MM.1S (cell line): ENCODE data around the gene PTGDS.

Experiments
- DNase-seq: peaks from one replicate; pipeline ENCODE4 v3.0.0-alpha.2; 2015
- H2AFZ ChIP-seq: fragments of 300-600 bp; sonication (generic); 2 replicates; pipeline ENCODE4 v1.6.0; 2016; ENCODE audit warnings: antibody characterized with exemption, low read length
- H3F3A ChIP-seq: fragments of 300-600 bp; sonication (generic); 2 replicates; pipeline ENCODE4 v1.6.1; 2016; ENCODE audit warnings: mild to moderate bottlenecking, antibody characterized with exemption, low read length, moderate library complexity, mixed read lengths; ENCODE audit not compliant: insufficient read depth
- H3K27ac ChIP-seq: fragments of 300-600 bp; sonication (generic); 2 replicates; pipeline ENCODE4 v1.5.1; 2016; ENCODE audit warnings: mild to moderate bottlenecking, low read length
- H3K27me3 ChIP-seq: fragments of 300-600 bp; sonication (generic); replicated peaks from 2 replicates; pipeline ENCODE4 v1.6.0; 2016; ENCODE audit warnings: low read length; ENCODE audit not compliant: insufficient read depth
- H3K36me3 ChIP-seq: fragments of 300-600 bp; sonication (generic); replicated peaks from 2 replicates; pipeline ENCODE4 v1.6.1; 2016; ENCODE audit warnings: mild to moderate bottlenecking, low read length, mixed read lengths; ENCODE audit not compliant: insufficient read depth
- H3K4me1 ChIP-seq: fragments of 300-600 bp; sonication (generic); 2 replicates; pipeline ENCODE4 v1.6.1; 2016; ENCODE audit warnings: low read length, mixed read lengths
- H3K4me2 ChIP-seq: fragments of 300-600 bp; sonication (generic); 2 replicates; pipeline ENCODE4 v1.6.0; 2016; ENCODE audit warnings: low read depth, low read length
- H3K4me3 ChIP-seq: fragments of 300-600 bp; sonication (generic); 2 replicates; pipeline ENCODE4 v1.5.1; 2016; ENCODE audit warnings: low read length, mixed read lengths
- H3K79me2 ChIP-seq: fragments of 300-600 bp; sonication (generic); 2 replicates; pipeline ENCODE4 v1.6.1; 2016; ENCODE audit warnings: mixed run types, low read length, mixed read lengths
- H3K9ac ChIP-seq: fragments of 300-600 bp; sonication (generic); 2 replicates; pipeline ENCODE4 v1.6.1; 2016; ENCODE audit warnings: low read length, mixed read lengths
- H3K9me2 ChIP-seq: fragments of 300-600 bp; sonication (generic); replicated peaks from 2 replicates; pipeline ENCODE4 v1.6.1; 2016; ENCODE audit warnings: mild to moderate bottlenecking, low read length, mixed read lengths; ENCODE audit not compliant: insufficient read depth
- H3K9me3 ChIP-seq: fragments of 300-600 bp; sonication (generic); replicated peaks from 2 replicates; pipeline ENCODE4 v1.6.1; 2016; ENCODE audit warnings: mild to moderate bottlenecking, low read length, mixed read lengths; ENCODE audit not compliant: insufficient read depth
- H4K20me1 ChIP-seq: fragments of 300-600 bp; sonication (generic); 2 replicates; pipeline ENCODE4 v1.6.1; 2016; ENCODE audit warnings: mild to moderate bottlenecking, low read length, moderate library complexity, mixed read lengths; ENCODE audit not compliant: insufficient read depth
- EZH2 ChIP-seq: fragments of 300-600 bp; sonication (generic); optimal IDR thresholded peaks from 2 replicates; pipeline ENCODE3; 2017; ENCODE audit warnings: low read depth, mild to moderate bottlenecking, antibody characterized with exemption, low read length, mixed read lengths
- EZH2phosphoT487 ChIP-seq: fragments of 300-600 bp; sonication (generic); IDR thresholded peaks from 2 replicates; pipeline ENCODE4 v1.6.1; 2018; ENCODE audit warnings: antibody characterized with exemption, low read length
- TF ChIP-seq, protein P1 (sequence below): fragments of 300-600 bp; sonication (generic); IDR thresholded peaks from 2 replicates; pipeline ENCODE4 v1.5.1; 2016; ENCODE audit warnings: antibody characterized with exemption, low read length, mixed read lengths

The PTGDS gene

DNA sequence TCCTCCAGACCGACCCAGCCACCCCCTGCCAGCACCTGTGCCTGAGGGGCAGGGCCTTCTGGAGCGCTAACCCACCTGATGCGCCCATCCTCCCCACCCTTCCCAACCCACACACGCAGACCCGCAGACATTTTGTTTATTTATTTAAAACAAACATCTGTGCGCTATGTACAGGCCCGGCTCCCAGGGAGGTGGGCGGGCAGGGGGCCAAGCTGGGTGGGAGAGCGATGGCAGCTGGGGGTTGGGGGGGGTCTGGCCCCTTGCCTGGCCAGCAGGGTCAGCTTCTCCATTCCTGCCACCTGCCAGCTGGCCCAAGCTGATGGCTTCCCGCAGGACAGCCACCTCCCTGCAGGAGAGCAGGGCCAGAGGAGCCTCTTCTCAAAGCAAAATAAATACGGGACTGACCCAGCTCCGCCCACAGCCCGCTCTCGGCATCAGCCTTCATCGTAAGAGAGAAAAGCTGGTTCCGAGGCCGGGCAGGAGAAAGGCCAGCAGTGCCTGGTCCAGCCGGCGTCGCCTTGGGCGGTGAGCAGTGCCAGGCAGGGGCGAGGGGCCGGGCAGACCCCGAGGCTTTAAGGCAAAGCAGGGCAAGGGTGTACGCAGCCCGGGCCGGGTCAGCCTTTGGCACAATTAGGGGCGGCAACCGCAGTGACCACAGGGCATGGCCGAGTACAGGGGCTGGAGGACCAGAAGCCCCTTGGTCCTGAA, 30.0 kb downstream of the PTGDS start:
- Histone ChIP-seq H3K36me3 (no peaks in the 10 kb centered on the region), H3K4me1 (no peaks in the 10 kb centered on the region), H3K9me2 (no peaks in the 10 kb centered on the region), H4K20me1 (no peaks in the 10 kb centered on the region), H3K27me3 (peaks cover 49% of the 10 kb centered on the region), H3K9me3 (no peaks in the 10 kb centered on the region), H3K27ac (no peak overlapping the region), H3F3A (no peaks in the 10 kb centered on the region), H3K79me2 (no peaks in the 10 kb centered on the region), H3K9ac (no peak overlapping the region), H3K4me2 (no peak overlapping the region), H2AFZ (no peak overlapping the region), H3K4me3 (no peak overlapping the region)
- TF ChIP-seq EZH2 (no peak), EZH2phosphoT487 (no peak)
- TF ChIP-seq, protein P1, sequence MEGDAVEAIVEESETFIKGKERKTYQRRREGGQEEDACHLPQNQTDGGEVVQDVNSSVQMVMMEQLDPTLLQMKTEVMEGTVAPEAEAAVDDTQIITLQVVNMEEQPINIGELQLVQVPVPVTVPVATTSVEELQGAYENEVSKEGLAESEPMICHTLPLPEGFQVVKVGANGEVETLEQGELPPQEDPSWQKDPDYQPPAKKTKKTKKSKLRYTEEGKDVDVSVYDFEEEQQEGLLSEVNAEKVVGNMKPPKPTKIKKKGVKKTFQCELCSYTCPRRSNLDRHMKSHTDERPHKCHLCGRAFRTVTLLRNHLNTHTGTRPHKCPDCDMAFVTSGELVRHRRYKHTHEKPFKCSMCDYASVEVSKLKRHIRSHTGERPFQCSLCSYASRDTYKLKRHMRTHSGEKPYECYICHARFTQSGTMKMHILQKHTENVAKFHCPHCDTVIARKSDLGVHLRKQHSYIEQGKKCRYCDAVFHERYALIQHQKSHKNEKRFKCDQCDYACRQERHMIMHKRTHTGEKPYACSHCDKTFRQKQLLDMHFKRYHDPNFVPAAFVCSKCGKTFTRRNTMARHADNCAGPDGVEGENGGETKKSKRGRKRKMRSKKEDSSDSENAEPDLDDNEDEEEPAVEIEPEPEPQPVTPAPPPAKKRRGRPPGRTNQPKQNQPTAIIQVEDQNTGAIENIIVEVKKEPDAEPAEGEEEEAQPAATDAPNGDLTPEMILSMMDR = no peak
- DNase-seq = no peak

DNA sequence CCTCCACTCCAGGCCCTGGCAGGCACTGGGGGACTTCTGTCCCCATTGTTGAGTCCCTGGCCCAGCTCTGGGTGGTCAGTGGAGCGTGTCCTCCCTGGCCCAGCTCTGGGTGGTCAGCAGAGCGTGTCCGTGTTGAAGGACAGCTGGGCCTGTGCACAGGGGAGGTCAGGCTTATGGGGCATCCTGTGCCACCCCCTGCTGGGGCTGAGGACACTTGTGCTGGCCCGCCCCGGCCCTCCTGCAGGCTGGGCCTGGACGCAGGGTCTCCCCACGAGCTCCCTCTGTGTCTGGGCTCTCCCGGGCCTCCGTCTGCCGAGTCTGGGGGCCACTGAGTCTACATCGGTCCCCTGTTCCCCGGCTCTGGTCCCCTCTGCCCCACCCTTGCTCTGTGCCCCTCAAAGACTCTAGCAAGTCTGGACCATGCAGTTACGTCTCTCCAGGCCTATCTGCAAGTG, 30.5 kb downstream of the PTGDS start:
- Histone ChIP-seq H2AFZ (no peak overlapping the region), H3K79me2 (no peaks in the 10 kb centered on the region), H3K4me1 (no peaks in the 10 kb centered on the region), H3K9me2 (no peaks in the 10 kb centered on the region), H3K36me3 (no peaks in the 10 kb centered on the region), H3K4me3 (no peak overlapping the region), H3K27me3 (peaks cover 43% of the 10 kb centered on the region), H3K9me3 (no peaks in the 10 kb centered on the region), H3K9ac (no peak overlapping the region), H3K4me2 (no peak overlapping the region), H3K27ac (no peak overlapping the region), H4K20me1 (no peaks in the 10 kb centered on the region), H3F3A (no peaks in the 10 kb centered on the region)
- TF ChIP-seq, protein P1 = no peak
- TF ChIP-seq EZH2 (no peak), EZH2phosphoT487 (no peak)
- no peak for DNase-seq

DNA sequence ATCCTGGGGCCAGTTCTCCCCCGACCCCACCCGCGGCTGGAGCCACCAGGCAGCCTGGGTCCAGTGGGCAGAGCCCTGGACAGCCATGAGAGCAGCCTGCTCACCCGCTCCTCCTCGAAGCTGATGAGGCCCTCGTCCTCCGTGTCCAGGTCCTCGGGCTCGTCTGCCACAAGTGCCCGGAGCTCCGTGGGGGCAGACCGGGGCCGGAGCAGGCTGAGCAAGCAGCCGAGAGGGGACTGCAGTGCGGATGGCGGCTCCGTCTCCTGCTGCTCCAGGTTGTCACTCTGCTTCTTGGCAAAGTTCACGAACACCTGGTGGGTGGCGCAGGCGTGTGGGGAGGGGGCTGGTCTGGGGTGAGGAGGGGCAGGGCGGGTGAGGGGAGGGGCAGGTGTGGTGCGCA, 31.0 kb downstream of the PTGDS start:
- H4K20me1 ChIP-seq = no peaks in the 10 kb centered on the region
- H3K9me2 ChIP-seq = no peaks in the 10 kb centered on the region
- TF ChIP-seq, protein P1 = no peak
- no peak for TF ChIP-seq EZH2
- no peak for TF ChIP-seq EZH2phosphoT487
- no peaks in the 10 kb centered on the region for H3K4me1 ChIP-seq
- no peaks in the 10 kb centered on the region for H3K36me3 ChIP-seq
- no peaks in the 10 kb centered on the region for H3K79me2 ChIP-seq
- no peaks in the 10 kb centered on the region for H3F3A ChIP-seq
- H3K4me3 ChIP-seq = no peak overlapping the region
- no peak for DNase-seq
- H3K27me3 ChIP-seq = peaks cover 39% of the 10 kb centered on the region
- H3K4me2 ChIP-seq = no peak overlapping the region
- H3K9ac ChIP-seq = no peak overlapping the region
- no peak overlapping the region for H3K27ac ChIP-seq
- no peaks in the 10 kb centered on the region for H3K9me3 ChIP-seq
- H2AFZ ChIP-seq = no peak overlapping the region
